Right lobe of liver (tissue), 4 donors: ENCODE results near the gene SEMA4A.

Experiments
- POLR2A ChIP-seq: fragments of 450-650 bp; IDR thresholded peaks from one replicate; pipeline ENCODE4 v1.6.1; 2017; ENCODE audit warnings: antibody characterized with exemption, mild to moderate bottlenecking
- TF ChIP-seq, protein P1 (sequence below), 4 donors: fragments of 200-600 bp in 3 of 4; fragments of 450-650 bp in 1 of 4; IDR thresholded peaks; one replicate each; pipeline versions ENCODE4 v1.5.1 to v1.8.0; 2016 to 2022; ENCODE audit warnings: antibody characterized with exemption in 4 of 4, mild to moderate bottlenecking in 2 of 4
- donor health status: DM: no; HTN: no; CAD: no.
- donor health status: DM: no; HTN: no; CAD: no.
- donor health status: DM: no; HTN: yes; CAD: no.

DNA sequence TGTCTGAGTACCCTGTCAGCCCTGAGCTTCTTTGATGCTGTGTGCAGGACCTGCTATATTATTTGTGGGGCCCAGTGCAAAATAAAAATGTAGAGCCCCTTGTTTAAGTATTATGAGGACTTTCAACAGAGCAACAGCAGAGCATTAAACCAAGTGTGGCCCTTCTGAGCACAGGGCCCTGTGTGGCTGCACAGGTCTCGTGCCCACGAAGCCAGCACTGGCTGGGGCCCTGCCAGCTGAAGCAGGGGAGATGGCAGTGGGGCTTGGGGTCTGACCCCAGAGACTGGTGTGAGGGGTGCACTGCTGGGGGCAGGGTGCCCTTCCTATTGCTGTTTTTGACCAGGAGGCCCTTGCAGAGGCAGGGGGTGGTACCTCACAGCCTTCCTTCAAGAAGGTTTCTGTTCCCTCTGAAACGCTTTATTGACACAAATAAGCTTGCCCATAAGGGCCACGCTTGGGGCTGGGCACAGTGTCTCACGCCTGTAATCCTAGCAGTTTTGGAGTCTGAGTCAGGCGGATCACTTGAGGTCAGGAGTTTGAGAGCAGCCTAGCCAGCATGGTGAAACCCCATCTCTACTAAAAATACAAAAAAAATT, 2.2 kb upstream of the SEMA4A start:
- no peak for TF ChIP-seq POLR2A
- TF ChIP-seq, protein P1, sequence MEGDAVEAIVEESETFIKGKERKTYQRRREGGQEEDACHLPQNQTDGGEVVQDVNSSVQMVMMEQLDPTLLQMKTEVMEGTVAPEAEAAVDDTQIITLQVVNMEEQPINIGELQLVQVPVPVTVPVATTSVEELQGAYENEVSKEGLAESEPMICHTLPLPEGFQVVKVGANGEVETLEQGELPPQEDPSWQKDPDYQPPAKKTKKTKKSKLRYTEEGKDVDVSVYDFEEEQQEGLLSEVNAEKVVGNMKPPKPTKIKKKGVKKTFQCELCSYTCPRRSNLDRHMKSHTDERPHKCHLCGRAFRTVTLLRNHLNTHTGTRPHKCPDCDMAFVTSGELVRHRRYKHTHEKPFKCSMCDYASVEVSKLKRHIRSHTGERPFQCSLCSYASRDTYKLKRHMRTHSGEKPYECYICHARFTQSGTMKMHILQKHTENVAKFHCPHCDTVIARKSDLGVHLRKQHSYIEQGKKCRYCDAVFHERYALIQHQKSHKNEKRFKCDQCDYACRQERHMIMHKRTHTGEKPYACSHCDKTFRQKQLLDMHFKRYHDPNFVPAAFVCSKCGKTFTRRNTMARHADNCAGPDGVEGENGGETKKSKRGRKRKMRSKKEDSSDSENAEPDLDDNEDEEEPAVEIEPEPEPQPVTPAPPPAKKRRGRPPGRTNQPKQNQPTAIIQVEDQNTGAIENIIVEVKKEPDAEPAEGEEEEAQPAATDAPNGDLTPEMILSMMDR (IDR thresholded peaks at IDR 0.05), result no peak
